GM18526 (cell line): ENCODE data around the gene ZNF394.

Source experiments
- POLR2A ChIP-seq: IDR thresholded peaks from 3 replicates; pipeline ENCODE4 v1.6.1; 2011; ENCODE audit not compliant: insufficient read length; ENCODE audit errors: extremely low read depth

Gene ZNF394

GRCh38 chr7:99499721-99500636 lies at the start of gene ZNF394:
Gene ZNF394 (minus strand): TSS chr7:99500281. CDS start chr7:99500093, 188 bp downstream.
- TF ChIP-seq POLR2A = peak; percentile 72

DNA sequence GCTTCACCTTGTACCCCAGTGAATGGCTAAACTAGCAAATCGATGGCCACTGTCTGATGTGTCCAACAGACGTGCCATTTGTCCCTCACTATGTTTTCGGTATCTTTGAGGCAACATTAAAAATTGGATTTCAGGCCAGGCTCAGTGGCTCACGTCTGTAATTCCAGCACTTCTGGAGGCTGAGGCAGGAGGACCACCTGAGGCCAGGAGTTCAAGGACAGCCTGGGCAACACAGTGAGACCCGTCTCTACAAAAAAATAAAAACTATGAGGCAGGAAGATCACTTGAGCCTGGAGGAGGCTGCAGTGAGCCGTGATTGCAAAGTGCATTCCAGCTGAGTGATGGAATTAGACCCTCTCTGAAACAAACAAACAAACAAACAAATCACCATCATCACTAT lies 43.8 kb upstream of the ZNF394 start:
- TF ChIP-seq POLR2A = no peak

- no peak for TF ChIP-seq POLR2A
These were observed 43.1 kb upstream of the ZNF394 start for GRCh38 chr7:99543081-99543671.

DNA sequence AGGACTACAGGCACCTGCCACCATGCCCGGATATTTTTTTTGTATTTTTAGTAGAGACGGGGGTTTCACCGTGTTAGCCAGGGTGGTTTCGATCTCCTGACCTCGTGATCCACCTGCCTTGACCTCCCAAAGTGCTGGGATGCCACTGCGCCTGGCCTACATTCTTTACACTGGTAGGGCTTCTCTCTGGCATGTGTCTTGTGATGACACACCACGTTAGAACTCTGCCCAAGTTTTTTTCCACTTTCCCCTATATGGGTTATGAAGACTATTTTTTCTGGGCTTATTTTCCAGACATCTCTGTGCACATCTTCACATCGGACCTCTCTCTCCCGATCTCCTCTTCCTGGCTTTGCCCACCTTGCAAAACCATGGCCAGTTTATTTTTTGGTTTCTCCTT lies 41.1 kb upstream of the ZNF394 start:
- TF ChIP-seq POLR2A = no peak

- TF ChIP-seq POLR2A = no peak
These were observed 40.5 kb upstream of the ZNF394 start for GRCh38 chr7:99540542-99540941.

DNA sequence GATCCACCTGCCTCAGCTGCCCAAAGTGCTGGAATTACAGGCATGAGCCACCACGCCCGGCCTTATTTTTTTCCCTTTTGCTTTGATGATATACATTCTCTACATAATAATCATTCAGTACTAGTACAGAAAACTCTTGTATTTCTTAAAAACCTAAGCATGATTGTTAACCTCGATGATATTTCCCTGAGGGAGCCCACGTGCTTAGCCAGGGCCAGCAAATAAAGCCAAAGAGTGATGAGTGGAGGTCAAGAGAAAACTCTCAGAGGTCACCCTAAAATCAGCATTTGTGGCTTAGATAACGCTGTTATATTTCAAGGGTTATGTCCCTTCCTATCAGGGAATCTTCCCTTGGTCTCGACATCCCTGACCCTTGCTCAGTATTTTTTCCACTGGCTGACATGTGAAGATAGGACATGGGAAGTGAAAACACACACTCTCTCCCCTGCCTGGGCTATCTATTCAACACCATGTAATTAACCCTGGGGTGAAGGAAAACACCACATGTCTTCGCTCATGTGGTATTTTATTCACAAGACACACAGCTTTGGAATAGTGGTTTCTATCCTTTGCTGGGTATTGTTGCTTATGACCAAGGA lies 39.2 kb upstream of the ZNF394 start:
- TF ChIP-seq POLR2A = no peak

- TF ChIP-seq POLR2A = no peak
These were observed 35.6 kb upstream of the ZNF394 start for GRCh38 chr7:99535667-99536066.

DNA sequence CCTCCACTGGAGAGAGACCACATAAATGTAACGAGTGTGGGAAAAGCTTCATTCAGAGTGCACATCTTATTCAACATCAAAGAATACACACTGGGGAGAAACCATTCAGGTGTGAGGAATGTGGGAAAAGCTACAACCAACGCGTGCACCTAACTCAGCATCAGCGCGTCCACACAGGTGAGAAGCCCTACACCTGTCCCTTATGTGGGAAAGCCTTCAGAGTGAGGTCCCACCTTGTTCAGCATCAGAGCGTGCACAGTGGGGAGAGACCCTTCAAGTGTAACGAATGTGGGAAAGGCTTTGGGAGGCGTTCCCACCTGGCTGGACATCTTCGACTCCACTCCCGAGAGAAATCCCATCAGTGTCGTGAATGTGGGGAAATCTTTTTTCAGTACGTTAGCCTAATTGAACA lies 31.3 kb upstream of the ZNF394 start:
- no peak for TF ChIP-seq POLR2A

GRCh38 chr7:99525713-99526440 lies 25.8 kb upstream of the ZNF394 start:
- no peak for TF ChIP-seq POLR2A

GRCh38 chr7:99521399-99521798 lies 21.3 kb upstream of the ZNF394 start:
- TF ChIP-seq POLR2A = no peak

- no peak for TF ChIP-seq POLR2A
These were observed 14.0 kb upstream of the ZNF394 start for GRCh38 chr7:99514050-99514449.

DNA sequence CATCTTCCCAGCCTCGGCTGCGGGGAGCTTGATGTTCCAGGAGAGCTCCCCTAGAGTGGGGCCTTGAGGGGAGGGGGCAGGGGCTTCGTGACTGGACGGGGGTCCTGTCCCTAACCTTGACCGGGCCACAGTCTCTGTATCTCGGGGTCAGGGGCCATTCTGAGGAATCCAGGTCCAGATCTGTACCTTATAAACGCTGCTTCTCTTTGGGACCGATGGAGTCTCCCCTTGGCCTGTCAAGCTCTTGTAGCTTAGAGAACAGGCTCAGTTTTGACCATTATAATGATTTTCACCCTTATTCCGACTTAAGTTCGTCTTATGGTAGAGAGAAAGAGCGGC lies 5.2 kb upstream of the ZNF394 start:
- no peak for TF ChIP-seq POLR2A

DNA sequence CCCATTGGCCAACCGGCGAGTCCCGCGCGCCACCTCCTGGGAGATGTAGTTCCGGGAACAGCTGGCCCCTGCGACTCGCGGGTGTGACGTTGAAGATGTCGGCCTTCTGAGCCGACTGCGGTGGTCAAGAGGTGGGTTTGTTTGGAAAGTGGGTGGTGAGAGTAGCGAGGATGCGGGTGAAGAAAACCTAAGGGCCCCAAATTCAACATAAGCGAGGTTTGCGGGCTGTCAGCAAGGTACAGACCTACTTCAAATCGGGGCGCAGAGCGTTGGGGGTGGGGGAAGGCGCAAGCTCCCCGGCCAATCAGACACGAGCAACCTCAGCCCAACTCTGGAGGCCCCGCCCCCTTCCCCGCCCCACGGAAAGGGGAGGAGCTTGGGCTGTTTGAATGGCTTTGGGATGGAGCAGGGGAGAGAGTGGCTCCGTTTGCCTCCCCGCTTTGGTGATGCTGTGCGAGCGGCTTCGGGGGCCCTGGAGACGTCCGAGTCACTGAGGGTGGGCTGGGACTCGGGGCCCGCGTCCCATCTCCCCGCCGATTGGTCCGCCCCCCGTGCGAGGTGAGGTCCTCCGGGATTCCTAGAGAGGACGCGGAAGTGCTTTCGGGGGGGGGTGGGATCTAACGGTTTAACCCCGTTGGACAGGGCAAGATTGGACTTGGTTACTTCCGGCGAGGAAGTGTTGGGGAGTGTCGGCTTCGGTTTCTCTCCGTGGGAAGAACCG lies 4.7 kb upstream of the ZNF394 start, which contains the start of gene ZKSCAN5:
TSS of gene ZKSCAN5 (plus strand) at position 60 of the 721 bp plus-strand sequence. CDS start 1,383 bp downstream, outside the sequence.
- TF ChIP-seq POLR2A = peak; percentile 86

GRCh38 chr7:99504281-99504602 lies 4.2 kb upstream of the ZNF394 start:
- peak; percentile 19 for TF ChIP-seq POLR2A

GRCh38 chr7:99500637-99501009 lies 542 bp upstream of the ZNF394 start:
- no peak for TF ChIP-seq POLR2A
